ENCODE measurements around the gene PLCL1. TPM values are rescaled to one million over a fixed set of nuclear protein-coding genes. Genes with fewer than 3 reads are reported as not detected.

PLCL1 gene
- polyA plus RNA-seq, 3 donors = 0.69 to 1.4 (median 0.79) TPM

DNA sequence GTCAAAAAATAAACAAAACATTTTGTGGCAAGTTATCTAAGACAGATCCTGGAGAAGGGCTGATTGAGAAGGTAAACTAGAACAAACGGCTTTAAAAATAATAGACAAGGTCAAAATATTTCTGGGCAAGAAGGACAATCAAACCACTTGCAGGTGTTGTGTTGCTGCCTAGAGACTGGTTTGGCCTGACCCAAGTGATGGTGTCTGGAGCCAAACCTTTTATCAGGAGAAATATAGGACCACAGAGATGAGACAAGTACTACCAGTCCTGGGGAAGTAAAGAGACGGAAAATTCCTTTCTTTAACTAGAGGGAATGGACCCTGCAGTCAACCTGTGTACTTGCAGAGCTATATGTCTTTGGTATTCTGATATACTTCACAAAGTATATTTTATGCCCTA is 44.2 kb downstream of the PLCL1 start:
- H3K4me1 ChIP-seq (ENCODE audit: control insufficient read depth in 1 of 2, insufficient read depth in 2 of 2, low read length in 2 of 2) = no peaks in the 10 kb centered on the region
- H3K27ac Mint-ChIP-seq = no peak overlapping the region
- intact Hi-C loops (cut with micrococcal nuclease) = no loop called here

DNA sequence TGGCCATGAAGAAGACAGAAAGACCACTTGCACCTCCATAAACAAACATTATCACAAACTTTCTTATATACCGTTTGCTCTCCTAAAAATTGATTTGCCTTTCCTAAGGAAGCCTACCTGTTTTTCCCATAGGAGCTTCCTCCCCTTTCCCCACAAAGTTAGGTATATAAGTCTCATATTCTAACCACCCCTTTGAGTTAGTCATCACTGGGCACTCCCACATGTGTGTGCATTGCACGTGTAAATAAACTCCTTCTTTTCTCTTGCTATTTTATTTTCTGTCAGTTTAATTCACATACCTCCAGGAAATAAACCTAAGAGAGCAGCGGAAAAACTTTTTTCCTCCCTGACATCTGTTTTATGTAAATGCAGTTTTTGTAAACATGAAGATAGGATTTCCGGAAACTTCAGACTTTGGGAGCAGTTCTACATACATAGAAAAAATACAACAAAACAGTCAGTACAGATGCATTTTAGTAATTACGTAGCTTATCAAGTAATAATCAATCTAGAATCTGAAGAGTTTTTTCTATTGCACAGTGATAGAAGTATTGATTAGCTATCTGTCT is 46.6 kb downstream of the PLCL1 start:
- no peaks in the 10 kb centered on the region for H3K4me1 ChIP-seq (ENCODE audit: control insufficient read depth in 1 of 2, insufficient read depth in 2 of 2, low read length in 2 of 2)

More for the DNA sequence above, 44.2 kb downstream of the PLCL1 start:
- H3K79me2 ChIP-seq (ENCODE audit: insufficient read depth, low read length) = no peaks in the 10 kb centered on the region
- H3K36me3 ChIP-seq (replicated peaks in 1 of 2; ENCODE audit: control insufficient read depth in 1 of 2, insufficient read depth in 2 of 2, low read length in 2 of 2) = no peaks in the 10 kb centered on the region
- H4K20me1 ChIP-seq (ENCODE audit: insufficient read depth, low read length) = no peaks in the 10 kb centered on the region
- no peaks in the 10 kb centered on the region for H3K9me3 ChIP-seq (replicated peaks in 1 of 2; ENCODE audit: control insufficient read depth in 1 of 2, insufficient read depth in 1 of 2, low read length in 2 of 2)
- WGBS (ENCODE audit: insufficient coverage) = 100% methylated on average over 1 of the region's 2 CpGs
- TF ChIP-seq, protein P1, sequence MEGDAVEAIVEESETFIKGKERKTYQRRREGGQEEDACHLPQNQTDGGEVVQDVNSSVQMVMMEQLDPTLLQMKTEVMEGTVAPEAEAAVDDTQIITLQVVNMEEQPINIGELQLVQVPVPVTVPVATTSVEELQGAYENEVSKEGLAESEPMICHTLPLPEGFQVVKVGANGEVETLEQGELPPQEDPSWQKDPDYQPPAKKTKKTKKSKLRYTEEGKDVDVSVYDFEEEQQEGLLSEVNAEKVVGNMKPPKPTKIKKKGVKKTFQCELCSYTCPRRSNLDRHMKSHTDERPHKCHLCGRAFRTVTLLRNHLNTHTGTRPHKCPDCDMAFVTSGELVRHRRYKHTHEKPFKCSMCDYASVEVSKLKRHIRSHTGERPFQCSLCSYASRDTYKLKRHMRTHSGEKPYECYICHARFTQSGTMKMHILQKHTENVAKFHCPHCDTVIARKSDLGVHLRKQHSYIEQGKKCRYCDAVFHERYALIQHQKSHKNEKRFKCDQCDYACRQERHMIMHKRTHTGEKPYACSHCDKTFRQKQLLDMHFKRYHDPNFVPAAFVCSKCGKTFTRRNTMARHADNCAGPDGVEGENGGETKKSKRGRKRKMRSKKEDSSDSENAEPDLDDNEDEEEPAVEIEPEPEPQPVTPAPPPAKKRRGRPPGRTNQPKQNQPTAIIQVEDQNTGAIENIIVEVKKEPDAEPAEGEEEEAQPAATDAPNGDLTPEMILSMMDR (IDR thresholded peaks at IDR 0.05) = no peak
- no peak overlapping the region for H3K4me3 Mint-ChIP-seq
- no peak overlapping the region for H3K27ac ChIP-seq (ENCODE audit: low read depth in 1 of 2, low read length in 2 of 2)
- no peaks in the 10 kb centered on the region for H3K9me3 Mint-ChIP-seq
- no peak for DNase-seq
- no peaks in the 10 kb centered on the region for H3K27me3 ChIP-seq (ENCODE audit: control insufficient read depth in 2 of 2, insufficient read depth in 2 of 2, low read length in 2 of 2)
- H3K4me3 ChIP-seq (replicated peaks in 1 of 3; ENCODE audit: low read depth in 2 of 3, low read length in 3 of 3) = no peak overlapping the region
- no peaks in the 10 kb centered on the region for H3K4me1 Mint-ChIP-seq
- H2AFZ ChIP-seq (ENCODE audit: insufficient read depth, low read depth, low read length, poor library complexity, severe bottlenecking) = no peak overlapping the region
- H3K36me3 Mint-ChIP-seq = no peaks in the 10 kb centered on the region
- no peak overlapping the region for H3K9ac ChIP-seq (ENCODE audit: insufficient read depth, low read length, poor library complexity, severe bottlenecking)
- H3K4me2 ChIP-seq (replicated peaks; ENCODE audit: extremely low read depth, low read length, poor library complexity, severe bottlenecking) = no peak overlapping the region
- peaks cover 0 to 2% (median 1%) of the 10 kb centered on the region in 3 donors for H3K27me3 Mint-ChIP-seq (ENCODE audit: low read depth in 3 of 3)

More for the DNA sequence above, 46.6 kb downstream of the PLCL1 start:
- H3K9me3 ChIP-seq (replicated peaks in 1 of 2; ENCODE audit: control insufficient read depth in 1 of 2, insufficient read depth in 1 of 2, low read length in 2 of 2) = no peaks in the 10 kb centered on the region
- TF ChIP-seq, protein P1 (IDR thresholded peaks at IDR 0.05) = no peak
- H3K27me3 ChIP-seq (ENCODE audit: control insufficient read depth in 2 of 2, insufficient read depth in 2 of 2, low read length in 2 of 2) = no peaks in the 10 kb centered on the region
- intact Hi-C loops (cut with micrococcal nuclease) = no loop called here
- peaks cover 0 to 2% (median 1%) of the 10 kb centered on the region in 3 donors for H3K27me3 Mint-ChIP-seq (ENCODE audit: low read depth in 3 of 3)
- H3K36me3 ChIP-seq (replicated peaks in 1 of 2; ENCODE audit: control insufficient read depth in 1 of 2, insufficient read depth in 2 of 2, low read length in 2 of 2) = no peaks in the 10 kb centered on the region
- no peak overlapping the region for H2AFZ ChIP-seq (ENCODE audit: insufficient read depth, low read depth, low read length, poor library complexity, severe bottlenecking)
- H3K4me1 Mint-ChIP-seq = no peaks in the 10 kb centered on the region
- H3K9me3 Mint-ChIP-seq = no peaks in the 10 kb centered on the region
- no peak for DNase-seq
- H3K4me3 ChIP-seq (replicated peaks in 1 of 3; ENCODE audit: low read depth in 2 of 3, low read length in 3 of 3) = no peak overlapping the region
- no peak overlapping the region for H3K9ac ChIP-seq (ENCODE audit: insufficient read depth, low read length, poor library complexity, severe bottlenecking)
- WGBS (ENCODE audit: insufficient coverage) = no CpG with 5 or more reads among the region's 5 CpGs
- no peaks in the 10 kb centered on the region for H4K20me1 ChIP-seq (ENCODE audit: insufficient read depth, low read length)
- H3K4me2 ChIP-seq (replicated peaks; ENCODE audit: extremely low read depth, low read length, poor library complexity, severe bottlenecking) = no peak overlapping the region
- no peaks in the 10 kb centered on the region for H3K36me3 Mint-ChIP-seq
- no peak overlapping the region for H3K27ac ChIP-seq (ENCODE audit: low read depth in 1 of 2, low read length in 2 of 2)
- no peak overlapping the region for H3K27ac Mint-ChIP-seq
- no peaks in the 10 kb centered on the region for H3K79me2 ChIP-seq (ENCODE audit: insufficient read depth, low read length)
- no peak overlapping the region for H3K4me3 Mint-ChIP-seq

Data from CD14-positive monocyte (primary cell).